Stomach (tissue), 4 donors: Measurements from ENCODE around the gene ZNF423.

Experiments
- CTCF ChIP-seq, 7 experiments: fragments of 450-650 bp in 4 of 7; fragments of 200-600 bp in 3 of 7; sonication (generic) in 3 of 7; IDR thresholded peaks; one replicate each; pipeline ENCODE4 v1.5.1; 2016 to 2019; ENCODE audit warnings: antibody characterized with exemption in 7 of 7, control low read depth in 2 of 7, mild to moderate bottlenecking in 1 of 7
- EP300 ChIP-seq: sonication (generic); formaldehyde crosslinking; IDR thresholded peaks from one replicate; pipeline ENCODE4 v1.6.1; 2017; ENCODE audit warnings: antibody characterized with exemption
- POLR2A ChIP-seq, 4 donors: fragments of 450-650 bp; IDR thresholded peaks; one replicate each; pipeline ENCODE4 v1.6.1; 2016; ENCODE audit warnings: antibody characterized with exemption in 4 of 4, control low read depth in 2 of 4, mild to moderate bottlenecking in 1 of 4, moderate library complexity in 1 of 4

- TF ChIP-seq CTCF (IDR thresholded peaks at IDR 0.05) (no peak), POLR2A (IDR thresholded peaks at IDR 0.05) (no peak), EP300 (no peak)
Measured at GRCh38 chr16:49641250-49641649, 214.7 kb downstream of the ZNF423 start.
